Smooth muscle cell of the brain vasculature (primary cell): ENCODE measurements around the gene SPON2.
A peak's percentile ranks its signal among the peaks of the same experiment; 100 is the strongest.
"Not testable (repeated sequence)": the region's sequence is repeated elsewhere in the genome, so short reads cannot be mapped to it uniquely, and the experiment has no call there.

ENCODE experiments used
- DNase-seq: peaks from one replicate; pipeline ENCODE4 v3.0.0-alpha.2; 2012; ENCODE audit warnings: low read depth, low spot score

The SPON2 gene

GRCh38 chr4:1152290-1152689 is 20.1 kb downstream of the SPON2 start:
- no peak for DNase-seq

GRCh38 chr4:1151541-1151940 is 20.8 kb downstream of the SPON2 start:
- no peak for DNase-seq

- DNase-seq, result no peak
Measured at GRCh38 chr4:1150875-1151274, 21.5 kb downstream of the SPON2 start.

- DNase-seq, result no peak
Measured at GRCh38 chr4:1139860-1140259, 32.5 kb downstream of the SPON2 start.

GRCh38 chr4:1137850-1138249 is 34.5 kb downstream of the SPON2 start:
- DNase-seq, result no peak

- DNase-seq, result no peak
Measured at GRCh38 chr4:1137063-1137776, 35.2 kb downstream of the SPON2 start.

GRCh38 chr4:1136048-1136447 is 36.3 kb downstream of the SPON2 start:
- DNase-seq, result no peak

GRCh38 chr4:1133033-1133432 is 39.4 kb downstream of the SPON2 start:
- no peak for DNase-seq

- DNase-seq, result peak; percentile 56
Measured at GRCh38 chr4:1130316-1131186, 41.8 kb downstream of the SPON2 start.

- DNase-seq, result no peak
Measured at GRCh38 chr4:1126506-1126905, 45.9 kb downstream of the SPON2 start.

- not testable (repeated sequence) for DNase-seq
Measured at GRCh38 chr4:1125466-1125865, 46.9 kb downstream of the SPON2 start.

- no peak for DNase-seq
Measured at GRCh38 chr4:1124818-1125217, 47.6 kb downstream of the SPON2 start.

- no peak for DNase-seq
Measured at GRCh38 chr4:1122505-1122904, 49.9 kb downstream of the SPON2 start.
